ENCODE data around the gene ETFRF1. TPM values are rescaled to one million over a fixed set of nuclear protein-coding genes. Genes with fewer than 3 reads are reported as not detected.

The ETFRF1 gene
- total RNA-seq, 1 experiment from 2014 or later: 35.6 TPM

DNA sequence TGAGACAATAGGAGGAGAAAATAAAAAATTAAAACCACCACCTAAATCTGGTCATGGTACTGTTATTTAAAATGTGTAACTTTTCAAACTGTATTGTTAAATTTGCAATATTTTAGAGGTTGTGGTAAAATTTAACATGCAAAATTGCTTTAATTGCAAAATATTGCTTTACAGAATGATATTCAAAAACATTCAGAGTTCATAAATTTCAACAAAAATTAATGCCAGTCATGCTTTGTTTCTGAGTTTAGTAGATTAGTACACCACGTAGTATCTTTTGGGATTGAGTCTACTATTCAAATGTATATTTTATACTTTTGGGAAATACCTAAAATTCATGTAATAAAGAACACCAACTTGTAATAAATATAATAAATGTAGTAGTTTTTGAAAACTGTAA, 18.3 kb downstream of the ETFRF1 start:
- DNase-seq (ENCODE audit: low spot score): no peak

DNA sequence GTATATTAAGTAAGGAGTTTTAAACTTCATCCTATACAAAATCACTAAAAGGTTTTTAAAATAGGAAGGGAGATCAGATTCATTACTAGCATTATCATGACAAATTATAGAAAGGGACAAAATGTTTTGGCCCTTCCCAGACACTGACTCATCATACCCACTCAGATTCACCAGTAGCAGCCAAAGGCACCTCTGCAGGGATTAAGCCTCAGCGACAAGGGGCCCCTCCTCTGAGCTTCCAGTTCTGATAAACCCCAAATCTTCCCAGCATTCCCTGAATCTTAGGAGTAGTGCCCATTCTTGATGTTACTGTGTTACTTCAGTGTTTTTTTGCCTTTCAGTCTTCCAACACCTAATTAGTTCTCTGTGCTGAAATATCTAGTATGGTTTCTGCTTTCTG, 41.2 kb downstream of the ETFRF1 start:
- peak; percentile 42 for DNase-seq (ENCODE audit: low spot score)

DNA sequence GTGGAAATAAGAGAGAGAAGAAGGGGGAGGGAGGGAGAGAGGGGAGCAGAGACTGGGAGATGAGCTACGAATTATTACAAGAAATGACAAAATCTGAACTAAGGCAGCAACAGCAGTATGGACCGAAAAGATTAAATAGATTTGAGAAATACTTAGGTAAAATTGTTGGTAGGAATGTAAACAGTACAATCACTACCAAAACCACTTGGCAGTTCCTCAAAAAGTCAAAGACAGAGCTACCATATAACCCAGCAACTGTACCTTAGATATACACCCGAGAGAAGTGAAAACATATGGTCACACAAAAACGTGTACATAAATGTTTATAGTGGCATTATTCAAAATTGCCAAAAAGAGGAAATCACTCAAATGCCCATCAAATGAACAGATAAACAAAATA, 41.6 kb downstream of the ETFRF1 start:
- no peak for DNase-seq (ENCODE audit: low spot score)

DNA sequence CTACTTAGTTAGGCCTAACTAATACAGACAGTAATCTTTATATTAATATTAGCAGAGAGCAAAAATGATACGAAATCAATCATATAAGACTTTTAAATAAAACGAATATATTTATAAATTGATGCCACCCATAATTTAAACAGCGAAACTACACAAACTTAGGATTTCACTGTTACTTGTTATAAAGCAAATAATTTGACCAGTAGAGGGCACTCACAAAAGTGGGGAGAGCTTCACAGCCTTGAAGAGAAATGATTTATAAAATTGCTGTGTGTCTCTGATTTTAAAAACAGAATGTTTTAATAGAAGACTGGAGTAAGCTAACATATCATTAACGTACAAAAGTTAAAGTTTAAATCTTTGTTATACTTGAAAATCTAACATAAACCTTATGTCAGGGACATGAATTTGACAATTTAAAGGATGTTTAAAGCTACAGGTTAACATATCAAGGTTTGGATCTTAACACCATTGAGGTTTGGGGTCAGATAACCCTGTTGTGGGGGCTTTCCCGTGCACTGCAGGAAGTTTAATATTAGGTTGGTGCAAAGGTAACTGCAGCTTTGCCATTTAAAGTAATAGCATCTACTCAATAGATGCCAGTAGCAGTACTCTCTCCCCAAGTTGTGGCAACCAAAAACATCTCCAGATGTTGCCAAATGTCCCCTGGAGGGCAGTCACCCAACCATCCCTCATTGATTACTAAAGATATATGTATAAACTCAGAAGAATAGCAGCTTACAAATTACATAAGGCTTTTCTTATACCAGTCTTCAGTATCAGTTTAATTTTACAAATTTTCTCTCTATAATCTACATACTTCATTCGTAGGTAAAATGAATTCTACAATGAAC, 46.4 kb downstream of the ETFRF1 start:
- peak; percentile 28 for DNase-seq (ENCODE audit: low spot score)

DNA sequence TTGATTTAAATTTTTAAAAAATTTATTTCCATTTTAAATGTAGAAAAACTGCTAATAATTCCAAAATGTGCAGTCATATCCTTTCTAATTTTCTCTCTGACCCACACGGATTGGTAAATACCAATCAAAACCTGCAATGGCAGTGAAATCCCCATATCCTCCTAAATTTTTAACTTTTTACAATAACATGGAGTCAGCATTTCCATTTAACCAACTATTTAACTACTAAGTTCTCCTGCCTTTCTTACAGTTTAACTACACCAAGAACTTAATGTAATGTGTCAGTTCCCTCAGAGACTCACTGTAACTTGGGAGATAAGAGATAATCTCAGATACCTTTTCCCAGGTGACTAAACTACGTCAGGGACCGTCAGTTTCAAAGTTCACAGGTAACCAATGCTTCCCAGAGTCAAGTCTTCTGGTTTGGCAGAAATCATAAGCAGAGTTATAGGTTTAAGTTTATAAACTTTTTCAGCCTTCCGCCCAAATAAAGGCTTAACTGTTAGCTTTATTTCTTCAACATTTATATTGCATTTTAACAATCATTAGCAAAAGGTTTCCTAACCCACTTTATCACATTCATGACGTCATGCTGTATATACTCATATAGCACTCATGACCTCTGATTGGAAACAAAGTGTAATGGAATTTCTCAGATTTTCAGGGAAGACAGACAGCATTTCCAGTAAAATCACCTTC, 48.1 kb downstream of the ETFRF1 start:
- no peak for DNase-seq (ENCODE audit: low spot score)

DNA sequence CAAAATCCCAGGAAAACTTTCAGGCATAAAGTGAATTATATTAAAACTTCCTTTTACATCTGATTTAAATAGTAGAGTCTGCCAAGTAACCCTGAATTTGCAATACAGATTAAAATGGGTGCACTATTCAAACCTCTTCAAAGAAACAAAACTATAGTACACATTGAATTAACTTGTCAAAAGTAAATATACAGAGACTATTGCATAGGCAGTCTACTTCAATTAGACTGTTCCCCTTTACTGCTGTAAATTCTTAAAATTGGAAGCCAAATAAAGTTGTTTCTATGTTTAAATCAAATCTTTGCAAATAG, 48.6 kb downstream of the ETFRF1 start:
- DNase-seq (ENCODE audit: low spot score): no peak

DNA sequence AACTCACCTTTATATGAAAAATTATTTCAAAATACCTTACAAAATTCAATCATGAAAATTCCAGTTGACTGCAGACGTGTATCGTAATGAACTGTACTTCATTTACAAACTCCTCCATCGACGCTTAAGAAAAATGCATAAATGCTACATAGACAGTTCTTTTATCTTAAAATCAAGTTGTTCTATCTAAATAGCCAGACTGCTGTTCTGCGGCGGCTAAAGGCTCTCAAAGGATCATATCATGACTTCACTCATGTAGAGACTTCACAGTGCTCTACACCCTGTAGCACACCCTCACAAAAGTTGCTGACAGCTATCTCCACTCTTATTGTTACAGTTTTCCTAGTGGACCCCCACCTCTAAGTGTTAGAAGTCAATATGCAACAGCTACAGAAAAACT, 50.5 kb downstream of the ETFRF1 start:
- DNase-seq (ENCODE audit: low spot score): no peak

DNA sequence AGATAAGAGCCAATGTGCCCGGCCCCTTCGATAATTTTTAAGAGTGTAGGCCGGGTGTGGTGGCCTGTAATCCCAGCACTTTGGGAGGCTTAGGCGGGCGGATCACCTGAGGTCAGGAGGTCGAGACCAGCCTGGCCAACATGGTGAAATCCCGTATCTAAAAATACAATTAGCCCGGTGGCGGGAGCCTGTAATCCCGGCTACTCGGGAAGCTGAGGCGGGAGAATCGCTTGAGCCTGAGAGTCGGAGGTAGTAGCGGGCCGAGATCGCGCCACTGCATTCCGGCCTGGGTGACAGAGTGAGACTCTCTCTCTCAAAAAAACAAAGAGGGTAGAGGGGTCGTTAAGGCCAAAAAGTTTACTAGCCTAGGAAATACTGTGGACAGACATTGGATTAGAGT, 53.1 kb downstream of the ETFRF1 start:
- DNase-seq (ENCODE audit: low spot score): no peak

DNA sequence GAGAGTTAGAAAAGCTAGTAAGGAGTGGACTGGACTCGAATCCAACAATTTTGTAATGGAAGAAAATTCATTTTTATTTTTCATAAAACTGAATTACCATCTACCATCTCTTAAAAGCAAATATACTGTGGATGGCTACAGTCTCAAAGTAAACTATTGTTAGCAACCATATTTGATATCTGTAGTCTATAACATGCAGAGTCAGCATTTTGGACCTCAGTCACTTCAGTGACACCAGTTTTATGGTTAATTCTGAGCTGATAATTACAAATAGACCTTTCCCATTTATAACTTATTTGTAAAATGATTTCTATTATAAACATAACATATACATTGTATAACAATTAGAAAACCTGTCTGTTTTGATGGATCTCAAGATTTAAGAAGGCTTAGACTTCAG, 53.7 kb downstream of the ETFRF1 start:
- DNase-seq (ENCODE audit: low spot score): no peak

DNA sequence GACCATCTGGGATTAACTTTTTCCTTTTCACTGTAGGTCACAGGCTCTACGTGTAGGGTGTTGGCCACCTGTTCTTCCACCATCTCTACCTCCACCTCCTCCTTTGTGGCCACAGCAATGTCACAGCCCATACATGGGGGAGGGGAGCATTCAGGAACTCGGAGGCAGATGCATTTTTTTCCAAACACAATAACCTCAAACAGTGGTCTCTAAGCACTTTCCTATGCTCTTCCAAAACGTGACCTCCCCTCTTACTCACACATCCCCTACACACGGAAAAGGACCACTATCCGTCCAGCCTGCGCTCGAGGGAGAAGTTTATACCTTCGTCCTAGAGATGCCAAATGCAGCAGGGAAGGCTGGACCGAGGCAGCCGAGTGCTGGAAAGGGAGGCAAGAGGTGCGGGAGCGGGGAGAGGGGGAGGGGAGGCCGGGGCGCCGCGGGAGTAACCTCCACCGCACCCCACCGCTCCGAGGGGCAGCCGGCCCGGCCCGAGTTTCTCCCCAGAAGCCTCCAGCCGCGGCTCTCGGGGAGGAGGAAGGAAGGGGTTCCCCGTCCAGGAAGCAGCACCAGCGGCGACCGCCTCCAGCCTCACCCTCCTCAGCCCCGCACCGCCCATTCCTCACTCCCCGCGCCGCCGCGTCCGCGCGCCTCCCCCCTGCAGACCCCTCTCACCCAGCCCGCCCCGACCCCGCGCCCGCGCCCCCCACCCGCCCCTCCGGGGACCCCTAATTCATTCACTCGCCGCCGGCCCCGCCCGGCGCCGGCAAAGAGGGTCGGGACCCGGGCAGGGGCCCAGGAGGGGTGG, 55.1 kb downstream of the ETFRF1 start:
- DNase-seq (ENCODE audit: low spot score): peak; percentile 4

DNA sequence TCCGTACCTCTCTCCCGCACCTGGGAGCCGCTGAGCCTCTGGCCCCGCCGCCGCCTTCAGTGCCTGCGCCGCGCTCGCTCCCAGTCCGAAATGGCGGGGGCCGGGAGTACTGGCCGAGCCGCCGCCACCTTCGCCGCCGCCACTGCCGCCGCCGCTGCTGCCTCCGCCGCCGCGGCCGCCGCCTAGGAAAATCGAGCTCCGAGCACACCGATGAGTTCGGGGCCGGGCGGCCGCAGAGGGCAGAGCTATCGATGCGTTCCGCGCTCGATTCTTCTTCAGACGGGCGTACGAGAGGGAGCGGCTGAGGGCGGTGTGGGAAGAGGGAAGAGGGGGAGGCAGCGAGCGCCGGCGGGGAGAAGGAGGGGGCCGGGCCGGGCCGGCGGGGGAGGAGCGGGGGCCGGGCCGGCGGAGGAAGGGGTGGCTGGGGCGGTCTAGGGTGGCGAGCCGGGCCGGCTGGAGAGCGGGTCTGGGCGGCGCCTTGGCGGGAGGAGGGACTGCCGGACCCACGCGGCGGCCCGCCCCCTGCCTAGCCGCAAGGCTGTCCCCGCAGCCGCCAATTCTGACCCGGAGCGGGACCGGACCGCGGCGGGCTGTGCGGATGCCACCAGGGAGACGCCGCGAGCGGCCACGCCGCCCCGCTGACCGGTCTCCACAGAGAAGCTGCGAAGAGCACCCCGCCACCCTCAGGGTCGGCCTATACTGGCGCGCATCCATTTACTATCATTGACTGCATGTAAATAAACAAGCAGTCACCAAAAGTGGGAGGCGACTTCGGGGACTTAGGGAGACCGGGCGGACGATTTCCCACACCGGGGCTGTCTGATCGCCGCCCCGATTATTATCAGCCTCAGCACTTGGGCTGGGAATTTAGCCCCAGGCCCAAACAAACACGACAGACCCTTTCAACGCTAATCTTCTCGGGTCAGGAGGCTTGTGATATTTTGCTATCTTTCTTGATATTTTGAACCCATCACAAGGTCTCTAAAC, 56.0 kb downstream of the ETFRF1 start, which contains the start of gene KRAS:
TSS of gene KRAS (minus strand) at position 186 of the 987 bp plus-strand sequence.
- DNase-seq (ENCODE audit: low spot score): peak; percentile 88

DNA sequence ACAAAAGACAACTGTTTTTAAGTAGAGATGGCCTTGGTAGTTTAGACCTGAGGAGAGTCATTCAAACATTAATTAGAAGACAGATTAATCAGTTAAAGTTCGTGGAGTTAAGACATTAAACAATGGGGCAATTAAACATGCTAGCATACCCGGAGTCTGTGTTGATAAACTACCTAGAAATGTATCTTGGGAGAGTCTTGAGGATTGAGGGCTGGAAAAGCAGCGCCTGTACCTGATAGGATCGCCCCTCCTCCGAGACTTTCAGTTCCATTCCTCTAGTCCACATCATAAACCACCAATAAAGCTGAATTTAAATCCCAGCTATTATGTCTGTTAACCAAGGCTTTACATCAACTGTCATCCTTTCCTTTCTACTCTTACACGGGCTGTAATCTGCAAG, 56.7 kb downstream of the ETFRF1 start:
- no peak for DNase-seq (ENCODE audit: low spot score)

DNA sequence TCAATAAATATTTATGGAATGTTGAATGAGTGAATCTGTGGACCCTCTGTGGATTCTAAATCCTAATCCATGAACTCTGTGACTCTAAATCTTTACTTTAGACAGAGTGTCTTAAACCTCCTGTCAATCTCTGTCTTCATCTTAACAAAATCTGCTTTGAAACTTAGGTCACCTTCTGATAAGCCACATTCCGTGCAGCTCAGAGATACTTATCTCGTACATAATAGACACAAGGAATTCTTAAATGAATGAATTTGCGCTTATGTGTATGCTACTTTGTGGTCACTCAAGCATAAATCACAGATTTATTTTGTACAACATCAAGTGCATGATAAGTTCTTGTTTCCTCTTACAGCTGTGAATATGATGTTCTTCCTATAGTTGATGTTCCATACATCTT, 57.9 kb downstream of the ETFRF1 start:
- DNase-seq (ENCODE audit: low spot score): no peak

DNA sequence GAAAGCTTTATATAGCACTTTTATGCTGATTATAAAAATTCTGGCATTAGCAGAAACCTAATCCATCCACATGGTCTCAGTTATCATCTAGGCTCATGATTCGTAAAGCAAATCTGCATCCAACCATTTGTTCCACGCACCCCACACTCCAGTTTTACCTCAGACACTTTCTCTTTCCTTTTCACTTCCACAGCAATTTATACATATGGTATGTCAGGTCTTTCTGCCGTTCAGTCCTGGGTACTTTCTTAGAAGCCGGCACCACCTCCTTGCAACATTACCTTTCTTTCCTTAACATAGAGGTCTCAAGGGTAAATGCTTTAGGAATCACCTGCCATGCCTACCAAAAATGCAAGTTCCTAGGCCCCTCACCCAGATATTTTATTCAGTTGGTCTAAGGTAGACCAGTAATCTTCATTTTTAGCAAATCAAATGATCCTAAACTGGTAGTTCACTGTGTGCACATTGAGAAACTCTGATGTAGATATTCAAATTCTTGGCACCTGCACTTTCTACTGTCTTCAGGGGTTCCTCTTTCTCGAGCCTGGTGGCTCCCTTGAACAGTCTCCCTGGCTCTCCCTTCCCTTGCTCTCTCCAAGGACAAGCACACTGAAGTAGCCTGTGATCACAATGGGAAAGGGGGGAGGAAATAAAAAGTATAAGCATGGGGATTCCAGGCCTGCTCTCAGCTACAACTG, 58.5 kb downstream of the ETFRF1 start:
- no peak for DNase-seq (ENCODE audit: low spot score)

DNA sequence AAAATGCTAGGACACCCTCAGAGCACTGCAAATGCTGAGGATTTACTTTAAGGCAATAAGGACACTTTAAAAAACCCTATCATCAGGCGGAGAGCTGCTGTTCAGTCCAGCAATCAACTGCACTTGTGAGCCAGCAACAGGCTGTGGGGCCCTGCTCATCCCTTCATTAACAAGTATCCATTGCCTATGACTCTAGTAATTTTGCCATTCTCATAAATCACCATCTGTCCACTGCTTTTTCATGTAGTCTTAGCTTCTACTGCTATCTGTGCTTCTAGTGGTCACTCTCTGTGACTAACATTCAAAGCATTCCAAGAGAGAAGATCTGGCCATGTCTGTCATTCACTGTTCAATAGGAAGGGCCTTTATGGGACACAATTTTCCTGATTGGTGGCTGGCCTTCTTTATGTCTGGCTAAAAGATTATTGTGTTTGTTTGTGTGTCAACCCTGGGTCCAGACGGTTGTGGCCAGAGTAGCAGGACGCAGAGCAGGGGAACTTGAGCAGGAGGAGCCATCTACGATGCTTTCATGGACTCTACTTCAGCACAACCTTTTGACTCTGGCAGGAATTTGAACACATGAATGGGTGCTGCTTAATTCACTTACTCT, 59.3 kb downstream of the ETFRF1 start:
- peak; percentile 46 for DNase-seq (ENCODE audit: low spot score)

Other genes with a start within 250 kb of the ETFRF1 start
- 15.8 and 32.8 TPM in 2 replicates for gene BCAT1, start 246.1 kb upstream of the ETFRF1 start, total RNA-seq (2014; rRNA removed; shearing (Covaris generic))
- gene DNAI7, start 77 bp upstream of the ETFRF1 start, total RNA-seq (2014; rRNA removed; shearing (Covaris generic)): 0.38 TPM in 1 of 2 replicates, not detected in the other
- gene KRAS, start 55.7 kb downstream of the ETFRF1 start, total RNA-seq (2014; rRNA removed; shearing (Covaris generic)): 16.9 and 17.1 TPM in 2 replicates